Adipocyte (in vitro differentiated cells): ENCODE data around the gene CLNK.

Experiments
- DNase-seq: peaks from one replicate; pipeline ENCODE4 v3.0.0-alpha.2; 2015; ENCODE audit warnings: low read depth
- H3K27me3 ChIP-seq: replicated peaks from 2 replicates; pipeline ENCODE4 v1.7.0; 2013; ENCODE audit warnings: mild to moderate bottlenecking, low read length, moderate library complexity; ENCODE audit not compliant: control insufficient read depth, insufficient read depth
- H3K36me3 ChIP-seq: 2 replicates; pipeline ENCODE4 v1.7.0; 2013; ENCODE audit warnings: low read length, mild to moderate bottlenecking, moderate library complexity; ENCODE audit not compliant: control insufficient read depth, insufficient read depth, severe bottlenecking
- H3K4me1 ChIP-seq: 2 replicates; pipeline ENCODE4 v1.7.0; 2013; ENCODE audit warnings: mild to moderate bottlenecking, low read length, moderate library complexity; ENCODE audit not compliant: control insufficient read depth, insufficient read depth
- H3K4me3 ChIP-seq: 2 replicates; pipeline ENCODE4 v1.7.0; 2013; ENCODE audit warnings: mild to moderate bottlenecking, low read length, moderate library complexity
- H3K9ac ChIP-seq: 2 replicates; pipeline ENCODE4 v1.7.0; 2013; ENCODE audit warnings: mild to moderate bottlenecking, low read length, moderate library complexity
- H3K9me3 ChIP-seq: 2 replicates; pipeline ENCODE4 v1.7.0; 2013; ENCODE audit warnings: mild to moderate bottlenecking, low read length, moderate library complexity; ENCODE audit not compliant: control insufficient read depth

CLNK gene

DNA sequence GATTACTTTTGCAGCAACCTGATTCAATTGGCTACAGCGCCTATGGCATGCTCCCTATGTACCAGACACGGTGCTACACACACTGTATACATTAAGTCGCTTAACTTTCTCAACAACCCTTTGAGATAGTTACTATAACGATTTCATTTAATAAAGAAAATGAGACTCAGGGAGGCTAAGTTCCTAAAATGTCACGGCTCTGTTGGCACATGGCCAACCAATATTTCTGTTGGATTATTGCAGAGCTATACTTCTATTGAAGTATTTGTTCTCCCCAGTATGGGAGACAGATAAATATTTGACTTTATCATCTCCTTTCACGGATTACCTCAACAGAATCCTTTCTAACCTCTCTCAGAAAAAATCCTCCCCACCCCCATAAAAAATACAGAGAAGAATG, 25.3 kb downstream of the CLNK start:
- Histone ChIP-seq H3K27me3 (no peaks in the 10 kb centered on the region), H3K9ac (no peak overlapping the region), H3K4me1 (peaks cover 5% of the 10 kb centered on the region), H3K4me3 (no peak overlapping the region), H3K9me3 (no peaks in the 10 kb centered on the region), H3K36me3 (no peaks in the 10 kb centered on the region)
- no peak for DNase-seq

DNA sequence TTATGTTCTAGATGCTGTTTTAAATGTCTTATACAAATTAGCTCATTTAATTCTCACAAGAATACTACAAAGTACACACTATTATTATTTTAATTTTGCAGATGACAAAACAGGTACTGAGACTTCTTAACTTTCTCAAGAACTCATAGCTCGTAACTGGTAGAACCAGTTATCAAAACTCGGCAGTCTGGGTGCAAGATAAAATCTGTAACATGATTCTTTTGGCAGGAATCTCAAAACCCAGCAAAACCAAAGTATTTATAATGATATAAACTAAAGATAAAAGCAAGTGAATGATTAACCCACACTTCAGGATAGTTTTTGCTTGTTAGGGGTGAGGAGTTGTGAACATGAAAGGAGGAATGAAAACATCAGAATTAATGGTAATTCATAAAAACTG, 27.6 kb downstream of the CLNK start:
- Histone ChIP-seq H3K27me3 (no peaks in the 10 kb centered on the region), H3K4me3 (no peak overlapping the region), H3K36me3 (no peaks in the 10 kb centered on the region), H3K4me1 (no peaks in the 10 kb centered on the region), H3K9ac (no peak overlapping the region), H3K9me3 (no peaks in the 10 kb centered on the region)
- DNase-seq: no peak

DNA sequence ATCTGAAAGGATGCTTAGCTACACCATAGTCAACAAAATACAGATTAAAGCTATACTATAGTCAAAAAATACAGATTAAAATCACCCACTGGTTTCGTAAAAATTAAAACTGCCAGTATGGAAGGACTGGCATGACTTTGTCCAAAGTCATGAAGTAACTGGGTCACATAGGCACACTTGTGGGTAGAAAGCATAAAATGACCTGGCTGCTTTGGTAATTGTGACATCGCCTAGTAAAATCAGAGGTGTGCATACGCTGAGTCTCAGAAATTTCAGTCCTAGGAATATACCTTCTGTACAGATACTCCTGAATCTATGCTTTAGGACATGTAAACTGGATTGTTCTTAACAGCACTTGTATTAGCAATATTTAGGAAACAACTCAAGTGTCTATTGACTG, 28.1 kb downstream of the CLNK start:
- Histone ChIP-seq H3K4me1 (no peaks in the 10 kb centered on the region), H3K9ac (no peak overlapping the region), H3K27me3 (no peaks in the 10 kb centered on the region), H3K36me3 (no peaks in the 10 kb centered on the region), H3K4me3 (no peak overlapping the region), H3K9me3 (no peaks in the 10 kb centered on the region)
- no peak for DNase-seq

GRCh38 chr4:10655968-10656367, 28.6 kb downstream of the CLNK start:
- H3K4me1 ChIP-seq: no peaks in the 10 kb centered on the region
- peak; percentile 63 for DNase-seq
- no peak overlapping the region for H3K4me3 ChIP-seq
- H3K36me3 ChIP-seq: no peaks in the 10 kb centered on the region
- H3K27me3 ChIP-seq: no peaks in the 10 kb centered on the region
- no peaks in the 10 kb centered on the region for H3K9me3 ChIP-seq
- H3K9ac ChIP-seq: no peak overlapping the region

DNA sequence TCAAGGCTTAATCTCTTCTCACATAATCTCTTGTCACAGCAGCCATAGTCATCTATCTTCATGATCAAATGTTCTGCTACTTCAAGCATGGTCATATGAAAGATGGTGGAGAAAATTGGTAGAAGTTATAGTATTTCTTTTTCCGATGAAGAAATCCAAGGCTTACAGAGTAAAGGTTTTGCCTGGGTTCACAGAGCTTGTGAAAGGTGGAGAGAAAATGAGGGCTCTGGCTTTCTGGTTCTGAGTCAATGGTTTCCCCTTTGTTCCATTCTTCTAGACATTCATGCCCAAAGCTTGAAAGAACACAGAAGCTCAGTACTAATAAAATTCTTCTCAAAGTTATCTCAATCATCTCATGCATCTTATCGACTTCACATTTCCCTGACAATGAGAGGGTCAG, 36.1 kb downstream of the CLNK start:
- Histone ChIP-seq H3K4me3 (no peak overlapping the region), H3K4me1 (no peaks in the 10 kb centered on the region), H3K9me3 (peaks cover 3% of the 10 kb centered on the region), H3K36me3 (no peaks in the 10 kb centered on the region), H3K27me3 (no peaks in the 10 kb centered on the region), H3K9ac (no peak overlapping the region)
- no peak for DNase-seq

DNA sequence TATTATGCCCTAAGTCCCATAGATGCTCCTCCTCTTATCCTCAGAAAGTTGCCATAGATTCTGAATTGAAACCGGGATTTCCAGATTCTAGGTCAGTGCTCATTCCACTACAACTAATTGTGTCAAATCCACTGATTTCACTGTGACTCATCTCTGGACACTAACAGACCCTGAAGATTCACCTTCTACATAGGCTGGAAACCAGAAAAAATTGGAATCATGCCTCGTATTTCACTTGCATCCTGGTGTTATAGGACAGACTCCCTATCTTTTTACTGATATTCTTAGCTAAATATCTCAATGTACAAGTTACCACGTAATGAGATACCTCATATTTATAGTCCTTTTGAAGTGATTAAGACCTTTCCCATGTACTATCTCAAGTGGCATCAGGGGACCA, 36.7 kb downstream of the CLNK start:
- H3K4me1 ChIP-seq: no peaks in the 10 kb centered on the region
- no peaks in the 10 kb centered on the region for H3K36me3 ChIP-seq
- H3K9me3 ChIP-seq: peaks cover 3% of the 10 kb centered on the region
- no peak overlapping the region for H3K9ac ChIP-seq
- H3K27me3 ChIP-seq: no peaks in the 10 kb centered on the region
- H3K4me3 ChIP-seq: no peak overlapping the region
- DNase-seq: no peak

DNA sequence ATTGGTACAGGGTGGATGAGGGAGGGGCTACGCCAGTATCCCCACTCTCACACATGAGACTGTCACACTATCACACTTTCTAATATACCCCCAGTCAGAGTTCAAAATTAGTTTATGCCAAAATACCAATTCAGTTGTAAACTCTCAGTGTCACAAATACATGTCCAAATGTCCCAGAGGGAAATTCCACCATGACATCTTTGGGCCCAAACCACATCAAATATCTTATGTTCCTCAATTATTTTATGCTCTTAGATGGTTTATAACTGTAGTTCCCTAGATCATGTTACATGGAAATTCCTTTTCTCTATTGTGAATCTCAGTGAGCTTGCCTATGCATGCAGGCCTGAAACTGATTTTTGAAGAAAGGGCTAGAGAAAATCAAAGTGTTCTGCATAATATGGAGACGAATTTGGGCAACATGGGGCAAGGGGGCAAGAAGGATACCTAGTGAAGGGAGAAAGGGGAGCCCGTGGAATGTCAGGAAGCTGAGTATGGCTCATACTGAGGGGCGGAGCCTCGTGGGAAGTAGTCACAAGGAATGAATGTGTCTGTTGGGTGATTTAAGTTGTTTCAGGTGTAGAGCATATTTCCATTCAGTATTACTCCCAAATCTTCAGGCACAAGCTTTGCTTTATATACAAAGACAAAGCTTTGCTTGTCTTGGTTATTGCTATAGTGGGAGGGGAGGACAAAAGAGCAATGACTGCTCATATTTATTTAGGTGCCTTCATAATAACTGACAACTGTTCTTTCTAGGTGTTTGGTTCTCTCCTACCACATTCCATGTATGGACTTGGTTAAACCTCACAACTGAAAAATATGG, 40.8 kb downstream of the CLNK start:
- Histone ChIP-seq H3K4me3 (no peak overlapping the region), H3K9ac (no peak overlapping the region), H3K4me1 (no peaks in the 10 kb centered on the region), H3K36me3 (no peaks in the 10 kb centered on the region), H3K9me3 (peaks cover 3% of the 10 kb centered on the region), H3K27me3 (no peaks in the 10 kb centered on the region)
- no peak for DNase-seq

DNA sequence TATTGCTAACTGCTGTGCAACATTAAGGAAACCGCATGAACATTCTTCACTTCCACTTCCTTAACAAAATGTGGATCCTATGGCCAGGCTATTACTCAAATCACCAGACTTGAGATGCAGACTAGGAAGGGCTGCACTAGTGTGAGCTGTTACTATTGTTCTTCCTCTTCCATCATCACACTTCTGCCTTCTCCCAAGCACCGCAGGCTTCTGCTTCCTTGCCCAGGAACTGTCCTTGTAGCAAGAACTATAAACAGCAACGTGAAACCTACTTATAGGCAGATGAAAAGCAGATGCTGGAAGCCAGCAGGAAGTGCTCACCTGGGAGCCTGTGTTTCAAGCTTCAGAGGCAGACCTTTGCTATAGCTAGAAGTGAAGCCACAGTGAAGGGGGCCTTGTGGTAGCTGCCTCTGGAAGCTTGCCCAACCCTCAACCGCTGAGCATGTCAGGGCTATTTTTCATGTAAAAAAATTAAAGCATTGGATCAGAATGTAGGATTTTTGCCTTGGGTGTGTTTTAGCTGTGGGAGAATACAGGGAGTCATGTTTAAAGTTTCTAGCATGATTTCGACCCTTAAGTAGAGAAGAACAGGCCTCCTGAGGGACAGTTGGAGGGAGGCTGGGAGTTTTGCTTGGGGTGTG, 43.9 kb downstream of the CLNK start:
- Histone ChIP-seq H3K4me3 (no peak overlapping the region), H3K36me3 (no peaks in the 10 kb centered on the region), H3K4me1 (no peaks in the 10 kb centered on the region), H3K9me3 (no peaks in the 10 kb centered on the region), H3K27me3 (no peaks in the 10 kb centered on the region), H3K9ac (no peak overlapping the region)
- DNase-seq: no peak

- no peak overlapping the region for H3K9ac ChIP-seq
- no peaks in the 10 kb centered on the region for H3K36me3 ChIP-seq
- H3K4me3 ChIP-seq: no peak overlapping the region
- no peaks in the 10 kb centered on the region for H3K4me1 ChIP-seq
- H3K9me3 ChIP-seq: no peaks in the 10 kb centered on the region
- DNase-seq: no peak
- no peaks in the 10 kb centered on the region for H3K27me3 ChIP-seq
Measured at GRCh38 chr4:10639664-10640063, 44.9 kb downstream of the CLNK start.

- no peak for DNase-seq
- Histone ChIP-seq H3K9me3 (no peaks in the 10 kb centered on the region), H3K4me1 (no peaks in the 10 kb centered on the region), H3K27me3 (no peaks in the 10 kb centered on the region), H3K4me3 (no peak overlapping the region), H3K9ac (no peak overlapping the region), H3K36me3 (no peaks in the 10 kb centered on the region)
Measured at GRCh38 chr4:10639100-10639499, 45.5 kb downstream of the CLNK start.

DNA sequence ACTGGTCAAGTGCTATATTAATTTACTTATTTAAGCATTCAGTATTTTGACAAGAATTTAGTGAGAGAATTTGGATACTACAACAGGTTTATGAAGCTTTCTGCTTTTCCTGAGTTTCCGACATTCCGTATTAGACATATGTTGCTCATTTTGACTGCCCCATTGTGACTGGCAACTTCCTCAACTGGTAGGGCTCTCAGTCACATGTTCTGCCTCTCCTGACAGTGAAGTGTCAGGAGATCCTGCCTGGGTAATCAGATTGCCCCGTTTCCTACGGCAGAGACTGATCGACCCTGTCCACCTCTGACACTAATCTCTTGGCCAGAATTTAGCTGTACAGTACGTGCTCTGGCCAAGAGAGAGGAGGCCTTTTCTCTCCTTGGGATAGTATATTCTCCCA, 49.5 kb downstream of the CLNK start:
- Histone ChIP-seq H3K36me3 (no peaks in the 10 kb centered on the region), H3K9me3 (no peaks in the 10 kb centered on the region), H3K4me1 (no peaks in the 10 kb centered on the region), H3K4me3 (no peak overlapping the region), H3K27me3 (peaks cover 9% of the 10 kb centered on the region), H3K9ac (no peak overlapping the region)
- no peak for DNase-seq
